ENCODE measurements around the gene WNT3.

The WNT3 gene, protein sequence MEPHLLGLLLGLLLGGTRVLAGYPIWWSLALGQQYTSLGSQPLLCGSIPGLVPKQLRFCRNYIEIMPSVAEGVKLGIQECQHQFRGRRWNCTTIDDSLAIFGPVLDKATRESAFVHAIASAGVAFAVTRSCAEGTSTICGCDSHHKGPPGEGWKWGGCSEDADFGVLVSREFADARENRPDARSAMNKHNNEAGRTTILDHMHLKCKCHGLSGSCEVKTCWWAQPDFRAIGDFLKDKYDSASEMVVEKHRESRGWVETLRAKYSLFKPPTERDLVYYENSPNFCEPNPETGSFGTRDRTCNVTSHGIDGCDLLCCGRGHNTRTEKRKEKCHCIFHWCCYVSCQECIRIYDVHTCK

DNA sequence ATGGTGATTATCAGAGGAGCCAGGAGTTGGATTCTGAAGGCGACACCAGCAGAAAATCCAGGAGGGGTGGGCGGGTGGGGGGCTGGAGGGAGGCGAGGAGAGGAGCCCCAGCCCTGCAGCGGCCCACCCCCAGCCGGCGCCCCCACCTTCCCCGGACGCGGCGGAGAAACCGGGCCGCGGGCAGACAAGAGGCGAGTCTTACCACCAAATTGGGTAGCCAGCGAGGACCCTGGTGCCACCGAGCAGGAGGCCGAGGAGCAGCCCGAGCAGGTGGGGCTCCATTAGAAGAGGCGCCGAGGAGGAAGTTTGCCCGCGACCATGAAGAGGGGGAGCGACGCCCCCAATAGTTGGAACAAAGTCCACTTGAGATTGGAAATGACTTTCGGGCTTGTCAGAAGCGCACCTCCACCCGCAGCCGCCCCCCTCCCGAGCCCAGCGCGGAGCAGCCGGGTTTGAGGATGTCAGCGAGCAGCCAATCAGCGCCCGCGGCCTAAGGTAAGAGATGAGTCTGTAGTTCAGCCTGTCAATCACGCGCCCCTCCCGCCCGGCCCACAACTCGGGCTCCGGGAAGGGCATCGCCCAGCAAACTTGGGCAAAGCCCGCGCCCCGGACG is at the start of gene WNT3:
Gene WNT3 (minus strand): TSS at position 377 of the 613 bp plus-strand sequence. CDS start 95 bp downstream, at position 282.
- ChIA-PET POLR2A (no interaction called here), CTCF (no interaction called here)
- H3K4me3 ChIP-seq (ENCODE audit: low read depth, low read length): peak within 1 kb of the TSS; percentile 32
- DNase-seq (ENCODE audit: low read depth, low spot score): no peak
- TF ChIP-seq, protein P1, sequence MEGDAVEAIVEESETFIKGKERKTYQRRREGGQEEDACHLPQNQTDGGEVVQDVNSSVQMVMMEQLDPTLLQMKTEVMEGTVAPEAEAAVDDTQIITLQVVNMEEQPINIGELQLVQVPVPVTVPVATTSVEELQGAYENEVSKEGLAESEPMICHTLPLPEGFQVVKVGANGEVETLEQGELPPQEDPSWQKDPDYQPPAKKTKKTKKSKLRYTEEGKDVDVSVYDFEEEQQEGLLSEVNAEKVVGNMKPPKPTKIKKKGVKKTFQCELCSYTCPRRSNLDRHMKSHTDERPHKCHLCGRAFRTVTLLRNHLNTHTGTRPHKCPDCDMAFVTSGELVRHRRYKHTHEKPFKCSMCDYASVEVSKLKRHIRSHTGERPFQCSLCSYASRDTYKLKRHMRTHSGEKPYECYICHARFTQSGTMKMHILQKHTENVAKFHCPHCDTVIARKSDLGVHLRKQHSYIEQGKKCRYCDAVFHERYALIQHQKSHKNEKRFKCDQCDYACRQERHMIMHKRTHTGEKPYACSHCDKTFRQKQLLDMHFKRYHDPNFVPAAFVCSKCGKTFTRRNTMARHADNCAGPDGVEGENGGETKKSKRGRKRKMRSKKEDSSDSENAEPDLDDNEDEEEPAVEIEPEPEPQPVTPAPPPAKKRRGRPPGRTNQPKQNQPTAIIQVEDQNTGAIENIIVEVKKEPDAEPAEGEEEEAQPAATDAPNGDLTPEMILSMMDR (IDR thresholded peaks at IDR 0.05; ENCODE audit: insufficient read depth, low read length, missing control alignments): no peak

DNA sequence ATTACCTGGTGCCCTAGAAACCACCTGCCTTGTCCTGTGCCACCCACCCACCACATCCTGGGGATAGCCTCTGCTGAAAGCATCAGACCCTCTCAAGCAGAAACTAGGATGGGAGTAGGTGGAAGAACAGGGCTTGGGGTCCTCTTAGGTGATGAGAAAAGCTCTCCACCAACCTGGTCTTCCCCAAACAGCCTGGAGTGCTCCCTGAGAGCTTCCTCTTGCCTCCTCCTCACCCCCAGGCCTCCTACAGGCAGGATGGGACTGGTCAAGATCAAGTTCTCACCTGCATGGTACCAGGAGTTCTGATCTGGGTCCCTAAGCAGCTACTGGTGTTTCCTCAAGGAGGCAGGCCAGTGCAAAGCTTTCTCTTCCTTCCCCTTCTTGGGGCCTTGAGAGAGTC is 48.3 kb upstream of the WNT3 start:
- POLR2A ChIA-PET: no interaction called here
- H3K4me3 ChIP-seq (ENCODE audit: low read depth, low read length): no peak overlapping the region
- no peak for DNase-seq (ENCODE audit: low read depth, low spot score)
- TF ChIP-seq, protein P1 (IDR thresholded peaks at IDR 0.05; ENCODE audit: insufficient read depth, low read length, missing control alignments): no peak
- CTCF ChIA-PET: interaction anchor here (0.8 to 1.8 kb wide), 2 partner anchors 12 to 76 kb away, joined by 3 to 4 read pairs; no protein-coding TSS in a partner anchor

DNA sequence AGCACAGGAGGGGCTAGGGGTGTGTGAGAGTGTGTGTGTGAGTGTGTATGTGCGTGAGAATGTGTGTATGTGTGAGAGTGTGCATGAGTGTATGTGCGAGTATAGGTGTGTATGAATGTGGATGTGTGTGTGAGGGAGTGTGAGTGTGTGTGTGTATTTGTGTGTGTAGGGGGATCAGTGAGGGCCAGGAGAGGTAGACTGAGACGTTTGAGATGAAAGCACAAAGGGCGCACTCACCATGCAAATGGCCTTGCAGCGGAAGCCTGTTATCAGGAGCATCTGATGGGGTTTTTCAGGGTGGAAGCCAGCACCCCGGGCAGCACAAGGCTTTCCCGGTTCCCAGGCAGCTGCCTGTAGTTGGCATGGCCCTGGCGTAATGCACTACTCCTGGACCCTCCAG is 47.8 kb upstream of the WNT3 start:
- POLR2A ChIA-PET: no interaction called here
- DNase-seq (ENCODE audit: low read depth, low spot score): no peak
- TF ChIP-seq, protein P1 (IDR thresholded peaks at IDR 0.05; ENCODE audit: insufficient read depth, low read length, missing control alignments): no peak
- H3K4me3 ChIP-seq (ENCODE audit: low read depth, low read length): no peak overlapping the region
- CTCF ChIA-PET: interaction anchor here (0.8 to 1.8 kb wide), 2 partner anchors 12 to 77 kb away, joined by 3 to 4 read pairs; no protein-coding TSS in a partner anchor

DNA sequence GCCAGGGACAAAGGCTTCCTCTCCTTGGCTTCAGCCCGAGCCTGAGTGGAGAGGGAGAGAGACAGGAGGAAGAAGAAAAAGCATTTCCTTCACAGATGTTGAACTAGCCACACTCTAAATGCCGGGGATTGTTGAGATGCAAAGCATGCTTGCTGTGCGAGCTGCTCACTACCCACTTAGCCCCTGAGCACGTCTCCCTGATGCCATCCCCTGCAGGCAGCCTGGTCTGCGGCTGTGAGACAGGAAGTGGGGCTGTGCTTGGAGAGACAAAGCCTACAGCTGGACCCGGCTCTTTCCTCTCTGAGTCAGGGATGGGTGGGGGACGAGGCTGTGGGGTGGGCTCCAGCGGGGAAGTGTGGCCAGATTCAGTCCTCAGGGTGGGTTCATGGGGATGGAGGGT is 46.6 kb upstream of the WNT3 start:
- DNase-seq (ENCODE audit: low read depth, low spot score): peak; percentile 56
- ChIA-PET CTCF (interaction anchor here (0.9 to 1.8 kb wide), 4 partner anchors 9 to 30 kb away, joined by 3 to 5 read pairs (median 4); no protein-coding TSS in a partner anchor), POLR2A (no interaction called here)
- no peak overlapping the region for H3K4me3 ChIP-seq (ENCODE audit: low read depth, low read length)
- TF ChIP-seq, protein P1 (IDR thresholded peaks at IDR 0.05; ENCODE audit: insufficient read depth, low read length, missing control alignments): no peak

DNA sequence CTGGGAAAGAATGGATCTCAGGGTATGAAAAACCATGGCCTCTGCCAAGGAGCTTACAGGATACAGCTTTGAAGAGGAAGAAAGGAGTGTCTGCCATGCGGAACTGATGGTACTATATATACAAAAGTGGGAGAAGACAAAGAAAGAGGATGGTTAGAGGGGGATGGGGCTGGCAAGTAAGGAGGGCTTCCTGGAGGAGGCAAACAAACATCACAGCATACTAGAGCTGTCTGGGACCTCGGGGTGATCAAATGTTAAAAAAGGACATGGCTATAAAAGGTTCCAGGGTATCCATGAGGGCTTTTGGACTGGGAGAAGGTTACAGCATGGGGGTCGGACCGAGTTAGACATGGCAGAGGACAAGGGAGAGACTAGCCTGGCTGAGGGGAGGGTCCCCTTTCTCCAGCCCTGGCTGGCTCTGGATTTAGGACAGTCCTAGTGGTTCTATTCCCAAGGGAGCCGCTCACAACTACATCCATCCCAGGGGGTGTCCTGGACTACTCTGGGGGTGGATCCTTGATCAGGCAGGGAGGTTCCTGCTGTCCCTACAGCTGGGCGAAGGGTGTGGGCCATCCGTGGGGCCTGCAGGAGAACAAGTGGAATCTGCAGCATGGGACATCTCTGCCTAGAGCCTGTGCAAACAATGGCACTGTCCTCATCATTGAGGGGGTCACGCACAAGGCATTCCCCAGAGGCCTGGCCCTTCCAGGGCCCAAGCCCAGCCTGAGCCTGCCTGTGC is 45.1 kb upstream of the WNT3 start:
- DNase-seq (ENCODE audit: low read depth, low spot score): no peak
- ChIA-PET CTCF (interaction anchor here (0.8 to 1.6 kb wide), 5 partner anchors 9 to 78 kb away, joined by 3 to 5 read pairs (median 3); partner anchors contain the start of gene WNT9B), POLR2A (no interaction called here)

More for the DNA sequence above, 45.1 kb upstream of the WNT3 start:
- TF ChIP-seq, protein P1 (IDR thresholded peaks at IDR 0.05; ENCODE audit: insufficient read depth, low read length, missing control alignments): no peak
- no peak overlapping the region for H3K4me3 ChIP-seq (ENCODE audit: low read depth, low read length)
